GM23248 (cell line): ENCODE measurements around the gene FAM53A. TPM values are rescaled to one million over a fixed set of nuclear protein-coding genes. Genes with fewer than 3 reads are reported as not detected.

Source experiments
- DNase-seq: peaks from one replicate; pipeline ENCODE4 v3.0.0-alpha.2; 2015
- H2AFZ ChIP-seq: fragments of 200-600 bp; sonication (generic); 2 replicates; pipeline ENCODE4 v1.6.1; 2016; ENCODE audit warnings: antibody characterized with exemption
- H3F3A ChIP-seq: fragments of 200-600 bp; sonication (generic); 2 replicates; pipeline ENCODE4 v1.6.1; 2016; ENCODE audit warnings: mild to moderate bottlenecking, antibody characterized with exemption, mixed run types; ENCODE audit not compliant: insufficient read depth
- H3K27ac ChIP-seq: fragments of 200-600 bp; sonication (generic); 2 replicates; pipeline ENCODE4 v1.5.1; 2016; ENCODE audit warnings: mild to moderate bottlenecking
- H3K27me3 ChIP-seq: fragments of 200-600 bp; sonication (generic); replicated peaks from 2 replicates; pipeline ENCODE4 v1.6.1; 2016; ENCODE audit warnings: mild to moderate bottlenecking; ENCODE audit not compliant: insufficient read depth
- H3K36me3 ChIP-seq: fragments of 200-600 bp; sonication (generic); 2 replicates; pipeline ENCODE4 v1.6.1; 2016; ENCODE audit warnings: low read depth, mild to moderate bottlenecking
- H3K4me1 ChIP-seq: fragments of 200-600 bp; sonication (generic); 2 replicates; pipeline ENCODE4 v1.6.1; 2016; ENCODE audit warnings: mild to moderate bottlenecking; ENCODE audit not compliant: insufficient read depth
- H3K4me2 ChIP-seq: fragments of 200-600 bp; sonication (generic); one replicate; pipeline ENCODE4 v1.6.1; 2016; ENCODE audit warnings: mild to moderate bottlenecking; ENCODE audit not compliant: unreplicated experiment
- H3K4me3 ChIP-seq: fragments of 200-600 bp; sonication (generic); 2 replicates; pipeline ENCODE4 v1.5.1; 2016; ENCODE audit warnings: mild to moderate bottlenecking
- H3K79me2 ChIP-seq: fragments of 200-600 bp; sonication (generic); 2 replicates; pipeline ENCODE4 v1.6.1; 2016; ENCODE audit warnings: mild to moderate bottlenecking; ENCODE audit not compliant: insufficient read depth
- H3K9ac ChIP-seq: fragments of 200-600 bp; sonication (generic); 2 replicates; pipeline ENCODE4 v1.6.1; 2016; ENCODE audit warnings: mild to moderate bottlenecking
- H3K9me2 ChIP-seq: fragments of 200-600 bp; sonication (generic); 2 replicates; pipeline ENCODE4 v1.6.1; 2016; ENCODE audit warnings: mixed run types, mild to moderate bottlenecking, moderate library complexity; ENCODE audit not compliant: insufficient read depth
- H3K9me3 ChIP-seq: fragments of 200-600 bp; sonication (generic); one replicate; pipeline ENCODE4 v1.6.1; 2017; ENCODE audit warnings: low read depth
- H4K20me1 ChIP-seq: fragments of 200-600 bp; sonication (generic); 2 replicates; pipeline ENCODE4 v1.6.0; 2016; ENCODE audit not compliant: insufficient read depth
- EZH2 ChIP-seq: fragments of 200-600 bp; sonication (generic); IDR thresholded peaks from 2 replicates; pipeline ENCODE4 v1.6.1; 2018; ENCODE audit warnings: antibody characterized with exemption, mild to moderate bottlenecking; ENCODE audit not compliant: insufficient read depth, poor library complexity, severe bottlenecking
- EZH2phosphoT487 ChIP-seq: fragments of 200-600 bp; sonication (generic); IDR thresholded peaks from 2 replicates; pipeline ENCODE4 v1.6.1; 2018; ENCODE audit warnings: antibody characterized with exemption, moderate library complexity, mild to moderate bottlenecking, low read depth; ENCODE audit not compliant: insufficient read depth
- WGBS, 2 experiments: methylation state at CpG; one replicate each; pipeline ENCODE4 v1.1.6; 2015 to 2017; ENCODE audit warnings: low lambda C conversion rate in 2 of 2, low coverage in 1 of 2; ENCODE audit errors: missing lambda C conversion rate in 2 of 2; 5-methylcytosine and 5-hydroxymethylcytosine counted together
- in situ Hi-C: fragments of 300-500 bp; cut with MboI; formaldehyde crosslinking; loops from 2 replicates; pipeline ENCODE4 v1.15.0; 2020
- polyA plus RNA-seq: library from polyadenylated mRNA; unstranded; fragments of >200 nt; fragmentation: Nextera tagmentation; extraction: Ambion mirVana; gene quantifications from 2 replicates; pipeline ENCODE4 v1.2.1, GENCODE V29; 2016
- total RNA-seq: library from RNA; depleted of rRNA; stranded (reverse); fragments of >200 nt; shearing (Covaris generic); gene quantifications from 2 replicates; pipeline ENCODE4 v1.2.3, GENCODE V29; 2014

The FAM53A gene
- total and polyA plus RNA-seq, 2 experiments from 2014 or later = 2.8 to 3.8 TPM

- Histone ChIP-seq H3F3A (no peaks in the 10 kb centered on the region), H3K9me2 (no peaks in the 10 kb centered on the region), H3K27me3 (no peaks in the 10 kb centered on the region), H3K4me2 (no peak overlapping the region), H3K9me3 (peaks cover 3% of the 10 kb centered on the region), H3K4me1 (no peaks in the 10 kb centered on the region), H2AFZ (no peak overlapping the region), H3K36me3 (0 out of 2 replicates have a peak, but pooled peaks cover 2% of the 10 kb centered on the region), H4K20me1 (no peaks in the 10 kb centered on the region), H3K79me2 (no peaks in the 10 kb centered on the region), H3K27ac (no peak overlapping the region), H3K9ac (no peak overlapping the region), H3K4me3 (no peak overlapping the region)
- WGBS, 2 experiments = 55 to 56% methylated on average over 19 of the region's 19 CpGs
- TF ChIP-seq EZH2phosphoT487 = no peak
- no peak for TF ChIP-seq EZH2
- in situ Hi-C loops = no loop called here
- no peak for DNase-seq
These were observed 90.7 kb downstream of the FAM53A start for GRCh38 chr4:1593458-1593857.

GRCh38 chr4:1592709-1593417, 91.2 kb downstream of the FAM53A start:
- H2AFZ ChIP-seq = no peak overlapping the region
- no peaks in the 10 kb centered on the region for H3K27me3 ChIP-seq
- H3K9ac ChIP-seq = no peak overlapping the region
- peaks cover 3% of the 10 kb centered on the region for H3K9me3 ChIP-seq
- no peaks in the 10 kb centered on the region for H3F3A ChIP-seq
- no peak for DNase-seq
- no peak overlapping the region for H3K4me3 ChIP-seq
- H3K79me2 ChIP-seq = no peaks in the 10 kb centered on the region
- 0 out of 2 replicates have a peak, but pooled peaks cover 2% of the 10 kb centered on the region for H3K36me3 ChIP-seq
- WGBS, 2 experiments = 89 to 96% methylated on average over 31 to 51 of the region's 62 CpGs
- no peak overlapping the region for H3K27ac ChIP-seq
- no peaks in the 10 kb centered on the region for H3K9me2 ChIP-seq
- H3K4me1 ChIP-seq = no peaks in the 10 kb centered on the region
- H4K20me1 ChIP-seq = no peaks in the 10 kb centered on the region
- no peak overlapping the region for H3K4me2 ChIP-seq
- TF ChIP-seq EZH2 (no peak), EZH2phosphoT487 (no peak)
- in situ Hi-C loops = no loop called here

- in situ Hi-C loops = no loop called here
- no peak overlapping the region for H3K9ac ChIP-seq
- no peak overlapping the region for H3K4me2 ChIP-seq
- TF ChIP-seq EZH2phosphoT487 (no peak), EZH2 (no peak)
- H3K36me3 ChIP-seq = 0 out of 2 replicates have a peak, but pooled peaks cover 2% of the 10 kb centered on the region
- H3K4me1 ChIP-seq = no peaks in the 10 kb centered on the region
- H3K4me3 ChIP-seq = no peak overlapping the region
- 75 to 77% methylated on average over 24 to 34 of the region's 36 CpGs for WGBS, 2 experiments
- H4K20me1 ChIP-seq = no peaks in the 10 kb centered on the region
- H3K9me2 ChIP-seq = no peaks in the 10 kb centered on the region
- H3K27ac ChIP-seq = no peak overlapping the region
- no peaks in the 10 kb centered on the region for H3F3A ChIP-seq
- no peak overlapping the region for H2AFZ ChIP-seq
- no peaks in the 10 kb centered on the region for H3K79me2 ChIP-seq
- DNase-seq = no peak
- no peaks in the 10 kb centered on the region for H3K27me3 ChIP-seq
- H3K9me3 ChIP-seq = peaks cover 3% of the 10 kb centered on the region
These were observed 91.9 kb downstream of the FAM53A start for GRCh38 chr4:1592068-1592708.

- no peak for DNase-seq
- TF ChIP-seq EZH2 (no peak), EZH2phosphoT487 (no peak)
- Histone ChIP-seq H3K27ac (no peak overlapping the region), H3F3A (no peaks in the 10 kb centered on the region), H3K9me2 (no peaks in the 10 kb centered on the region), H2AFZ (no peak overlapping the region), H3K9me3 (peaks cover 3% of the 10 kb centered on the region), H3K36me3 (0 out of 2 replicates have a peak, but pooled peaks cover 2% of the 10 kb centered on the region), H3K79me2 (no peaks in the 10 kb centered on the region), H3K4me2 (no peak overlapping the region), H3K4me1 (no peaks in the 10 kb centered on the region), H3K4me3 (no peak overlapping the region), H3K27me3 (no peaks in the 10 kb centered on the region; the same call in 1 of the 2 replicates), H3K9ac (no peak overlapping the region), H4K20me1 (no peaks in the 10 kb centered on the region)
- in situ Hi-C loops = no loop called here
- WGBS, 2 experiments = 80 to 86% methylated on average over 3 of the region's 3 CpGs
These were observed 93.0 kb downstream of the FAM53A start for GRCh38 chr4:1591107-1591506.
